ENCODE results near the gene ID2.

- TF ChIP-seq EZH2 (IDR thresholded peaks at IDR 0.05; ENCODE audit: insufficient read depth, poor library complexity, severe bottlenecking) (no peak), EZH2phosphoT487 (IDR thresholded peaks at IDR 0.05; ENCODE audit: insufficient read depth, low read depth) (no peak)
Measured at GRCh38 chr2:8704906-8705305, 23.1 kb downstream of the ID2 start.

All from GM23248 (cell line).